Neural crest cell (in vitro differentiated cells): ENCODE measurements around the gene MCRS1. TPM values are rescaled to one million over a fixed set of nuclear protein-coding genes. Genes with fewer than 3 reads are reported as not detected.

Experiments used
- DNase-seq: peaks from one replicate; pipeline ENCODE4 v3.0.0; 2021; ENCODE audit warnings: low read depth, mixed read lengths, low spot score
- H3K27ac Mint-ChIP-seq: one replicate; pipeline ENCODE4 v1.8.0; 2021; ENCODE audit warnings: mild to moderate bottlenecking, mixed read lengths; ENCODE audit not compliant: unreplicated experiment
- H3K27me3 Mint-ChIP-seq: 2 replicates; pipeline ENCODE4 v1.8.0; 2021; ENCODE audit warnings: low read depth, mild to moderate bottlenecking, mixed read lengths
- H3K36me3 Mint-ChIP-seq: 2 replicates; pipeline ENCODE4 v1.8.0; 2021; ENCODE audit warnings: low read depth, mild to moderate bottlenecking, mixed read lengths
- H3K4me1 Mint-ChIP-seq: 2 replicates; pipeline ENCODE4 v1.8.0; 2021; ENCODE audit warnings: mixed read lengths
- H3K4me3 Mint-ChIP-seq: one replicate; pipeline ENCODE4 v1.8.0; 2021; ENCODE audit warnings: mild to moderate bottlenecking, mixed read lengths
- H3K9me3 Mint-ChIP-seq: 2 replicates; pipeline ENCODE4 v1.8.0; 2021; ENCODE audit warnings: mixed read lengths
- CTCF ChIP-seq: fragments of 200-600 bp; sonication (generic); conservative IDR thresholded peaks from 2 replicates; pipeline ENCODE4 v1.5.0; 2021; ENCODE audit warnings: antibody characterized with exemption, mild to moderate bottlenecking
- total RNA-seq: library from RNA; stranded (reverse); gene quantifications from 2 replicates; pipeline ENCODE4 v1.2.1, GENCODE V29; 2021

The MCRS1 gene
- total RNA-seq, 1 donor from 2014 or later = 95.3 TPM

- Mint-ChIP-seq H3K9me3 (no peaks in the 10 kb centered on the region), H3K4me1 (peaks cover 12% of the 10 kb centered on the region), H3K27ac (no peak overlapping the region), H3K27me3 (peaks cover 81% of the 10 kb centered on the region), H3K36me3 (no peaks in the 10 kb centered on the region), H3K4me3 (no peak overlapping the region)
- no peak for TF ChIP-seq CTCF
- no peak for DNase-seq
Observed at GRCh38 chr12:49543221-49543913, 24.6 kb downstream of the MCRS1 start.

- no peak for TF ChIP-seq CTCF
- Mint-ChIP-seq H3K36me3 (no peaks in the 10 kb centered on the region), H3K4me1 (peaks cover 13% of the 10 kb centered on the region), H3K4me3 (no peak overlapping the region), H3K9me3 (no peaks in the 10 kb centered on the region), H3K27me3 (peaks cover 83% of the 10 kb centered on the region), H3K27ac (no peak overlapping the region)
- no peak for DNase-seq
Observed at GRCh38 chr12:49542592-49543160, 25.3 kb downstream of the MCRS1 start.

- Mint-ChIP-seq H3K27ac (no peak overlapping the region), H3K4me3 (no peak overlapping the region), H3K4me1 (peaks cover 16% of the 10 kb centered on the region), H3K36me3 (no peaks in the 10 kb centered on the region), H3K27me3 (peaks cover 85% of the 10 kb centered on the region), H3K9me3 (no peaks in the 10 kb centered on the region)
- no peak for DNase-seq
- TF ChIP-seq CTCF = no peak
Observed at GRCh38 chr12:49541911-49542505, 25.9 kb downstream of the MCRS1 start.

- peaks cover 16% of the 10 kb centered on the region for H3K4me1 Mint-ChIP-seq
- H3K27ac Mint-ChIP-seq = no peak overlapping the region
- no peak for TF ChIP-seq CTCF
- no peak for DNase-seq
- peak overlapping the region; percentile 32 for H3K4me3 Mint-ChIP-seq
- H3K36me3 Mint-ChIP-seq = no peaks in the 10 kb centered on the region
- peaks cover 87% of the 10 kb centered on the region for H3K27me3 Mint-ChIP-seq
- no peaks in the 10 kb centered on the region for H3K9me3 Mint-ChIP-seq
Observed at GRCh38 chr12:49541140-49541861, 26.6 kb downstream of the MCRS1 start.

- Mint-ChIP-seq H3K4me3 (peak overlapping the region; percentile 9), H3K4me1 (peaks cover 16% of the 10 kb centered on the region), H3K36me3 (no peaks in the 10 kb centered on the region), H3K9me3 (no peaks in the 10 kb centered on the region), H3K27me3 (peaks cover 89% of the 10 kb centered on the region), H3K27ac (no peak overlapping the region)
- no peak for TF ChIP-seq CTCF
- DNase-seq = no peak
Observed at GRCh38 chr12:49540229-49541139, 27.5 kb downstream of the MCRS1 start.
